GM18505 (cell line): ENCODE results near the gene AGAP1.

Source experiments
- ATAC-seq: cut with Tn5 transposase; IDR thresholded peaks from one replicate; pipeline ENCODE4 v1.9.1; 2021; ENCODE audit not compliant: unreplicated experiment
- POLR2A ChIP-seq: IDR thresholded peaks from 4 replicates; pipeline ENCODE4 v1.6.1; 2011; ENCODE audit warnings: borderline replicate concordance; ENCODE audit not compliant: insufficient read depth, insufficient read length; ENCODE audit errors: extremely low read depth

Gene AGAP1

GRCh38 chr2:236106761-236107160 is 612.9 kb downstream of the AGAP1 start:
- ATAC-seq: no peak
- no peak for TF ChIP-seq POLR2A

GRCh38 chr2:236107536-236107935 is 613.7 kb downstream of the AGAP1 start:
- TF ChIP-seq POLR2A: no peak
- no peak for ATAC-seq

- no peak for TF ChIP-seq POLR2A
These were observed 614.2 kb downstream of the AGAP1 start for GRCh38 chr2:236107942-236108625.

GRCh38 chr2:236109061-236109460 is 615.2 kb downstream of the AGAP1 start:
- no peak for TF ChIP-seq POLR2A
- no peak for ATAC-seq

More at GRCh38 chr2:236107942-236108625, 614.2 kb downstream of the AGAP1 start:
- ATAC-seq: no peak

- ATAC-seq: no peak
These were observed 615.6 kb downstream of the AGAP1 start for GRCh38 chr2:236109473-236109872.

GRCh38 chr2:236112466-236112865 is 618.6 kb downstream of the AGAP1 start:
- ATAC-seq: no peak

More at GRCh38 chr2:236109473-236109872, 615.6 kb downstream of the AGAP1 start:
- TF ChIP-seq POLR2A: no peak

GRCh38 chr2:236113425-236113824 is 619.6 kb downstream of the AGAP1 start:
- TF ChIP-seq POLR2A: no peak
- no peak for ATAC-seq

More at GRCh38 chr2:236112466-236112865, 618.6 kb downstream of the AGAP1 start:
- no peak for TF ChIP-seq POLR2A

- no peak for ATAC-seq
- no peak for TF ChIP-seq POLR2A
These were observed 620.1 kb downstream of the AGAP1 start for GRCh38 chr2:236113948-236114347.

- no peak for ATAC-seq
- TF ChIP-seq POLR2A: no peak
These were observed 621.1 kb downstream of the AGAP1 start for GRCh38 chr2:236114959-236115358.

- ATAC-seq: no peak
- TF ChIP-seq POLR2A: no peak
These were observed 623.6 kb downstream of the AGAP1 start for GRCh38 chr2:236117401-236117800.

- TF ChIP-seq POLR2A: no peak
- ATAC-seq: no peak
These were observed 624.0 kb downstream of the AGAP1 start for GRCh38 chr2:236117861-236118269.

GRCh38 chr2:236119003-236119402 is 625.2 kb downstream of the AGAP1 start:
- TF ChIP-seq POLR2A: no peak
- no peak for ATAC-seq

GRCh38 chr2:236119476-236119875 is 625.6 kb downstream of the AGAP1 start:
- no peak for ATAC-seq
- no peak for TF ChIP-seq POLR2A

GRCh38 chr2:236120141-236120601 is 626.3 kb downstream of the AGAP1 start:
- ATAC-seq: no peak
- TF ChIP-seq POLR2A: no peak

GRCh38 chr2:236120829-236121228 is 627.0 kb downstream of the AGAP1 start:
- no peak for ATAC-seq
- TF ChIP-seq POLR2A: no peak

- TF ChIP-seq POLR2A: no peak
These were observed 627.7 kb downstream of the AGAP1 start for GRCh38 chr2:236121546-236121945.

GRCh38 chr2:236122236-236122635 is 628.4 kb downstream of the AGAP1 start:
- ATAC-seq: no peak
- TF ChIP-seq POLR2A: no peak

More at GRCh38 chr2:236121546-236121945, 627.7 kb downstream of the AGAP1 start:
- ATAC-seq: no peak
